Putamen (tissue), 1 donor: ENCODE measurements around the gene PIGS.
"Not testable (repeated sequence)": the region's sequence is repeated elsewhere in the genome, so short reads cannot be mapped to it uniquely, and the experiment has no call there.

Experiments used
- DNase-seq: peaks from one replicate; pipeline ENCODE4 v3.0.0-alpha.2; 2016; ENCODE audit warnings: low spot score

PIGS gene

GRCh38 chr17:28529013-28529400, 42.3 kb downstream of the PIGS start:
- no peak for DNase-seq

GRCh38 chr17:28528327-28529012, 42.9 kb downstream of the PIGS start:
- DNase-seq: no peak

GRCh38 chr17:28527859-28528258, 43.5 kb downstream of the PIGS start:
- no peak for DNase-seq

- no peak for DNase-seq
Measured at GRCh38 chr17:28527181-28527681, 44.1 kb downstream of the PIGS start.

- no peak for DNase-seq
Measured at GRCh38 chr17:28526381-28526780, 44.9 kb downstream of the PIGS start.

GRCh38 chr17:28524476-28525424, 46.6 kb downstream of the PIGS start:
- no peak for DNase-seq

GRCh38 chr17:28523876-28524275, 47.4 kb downstream of the PIGS start:
- no peak for DNase-seq

- no peak for DNase-seq
Measured at GRCh38 chr17:28523186-28523585, 48.1 kb downstream of the PIGS start.

GRCh38 chr17:28522281-28522680, 49.0 kb downstream of the PIGS start:
- not testable (repeated sequence) for DNase-seq

- no peak for DNase-seq
Measured at GRCh38 chr17:28521311-28522085, 49.8 kb downstream of the PIGS start.

GRCh38 chr17:28520687-28521086, 50.6 kb downstream of the PIGS start:
- no peak for DNase-seq

- DNase-seq: no peak
Measured at GRCh38 chr17:28519236-28519635, 52.1 kb downstream of the PIGS start.

- DNase-seq: no peak
Measured at GRCh38 chr17:28518578-28518977, 52.7 kb downstream of the PIGS start.

- no peak for DNase-seq
Measured at GRCh38 chr17:28518132-28518531, 53.2 kb downstream of the PIGS start.

GRCh38 chr17:28515518-28515917, 55.8 kb downstream of the PIGS start:
- DNase-seq: no peak

GRCh38 chr17:28514561-28515002, 56.7 kb downstream of the PIGS start:
- no peak for DNase-seq

GRCh38 chr17:28513476-28513875, 57.8 kb downstream of the PIGS start:
- DNase-seq: no peak

GRCh38 chr17:28511858-28512461, 59.4 kb downstream of the PIGS start:
- no peak for DNase-seq

- no peak for DNase-seq
Measured at GRCh38 chr17:28509789-28510188, 61.5 kb downstream of the PIGS start.

- DNase-seq: no peak
Measured at GRCh38 chr17:28508211-28508724, 63.1 kb downstream of the PIGS start.

GRCh38 chr17:28507567-28508203, 63.6 kb downstream of the PIGS start:
- DNase-seq: no peak
